ENCODE results near the gene ZCWPW1. TPM values are rescaled to one million over a fixed set of nuclear protein-coding genes. Genes with fewer than 3 reads are reported as not detected.
"Not testable (repeated sequence)": the region's sequence is repeated elsewhere in the genome, so short reads cannot be mapped to it uniquely, and the experiment has no call there.

The ZCWPW1 gene
- total RNA-seq, 1 experiment from 2014 or later: 3.7 TPM

DNA sequence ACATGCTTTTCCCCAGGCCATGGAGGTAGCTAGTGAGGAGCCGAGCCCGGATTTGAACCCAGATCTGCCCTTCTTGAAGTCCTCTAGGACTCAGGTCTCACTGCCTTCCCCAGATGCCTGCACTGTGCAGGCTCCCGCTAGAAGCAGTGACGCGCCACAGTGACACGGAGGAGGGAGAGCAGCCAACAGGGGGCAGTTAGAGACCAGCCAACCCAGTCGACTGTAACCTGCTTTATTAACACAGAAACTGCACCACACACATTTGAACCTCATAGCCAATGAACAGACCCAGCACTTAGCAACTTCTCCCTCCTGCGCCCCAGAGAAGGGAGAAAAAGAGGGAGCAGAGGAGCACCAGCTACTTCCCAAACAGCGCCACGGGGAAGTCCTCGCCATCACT is 27.8 kb downstream of the ZCWPW1 start:
- no peak for DNase-seq (ENCODE audit: low spot score)

DNA sequence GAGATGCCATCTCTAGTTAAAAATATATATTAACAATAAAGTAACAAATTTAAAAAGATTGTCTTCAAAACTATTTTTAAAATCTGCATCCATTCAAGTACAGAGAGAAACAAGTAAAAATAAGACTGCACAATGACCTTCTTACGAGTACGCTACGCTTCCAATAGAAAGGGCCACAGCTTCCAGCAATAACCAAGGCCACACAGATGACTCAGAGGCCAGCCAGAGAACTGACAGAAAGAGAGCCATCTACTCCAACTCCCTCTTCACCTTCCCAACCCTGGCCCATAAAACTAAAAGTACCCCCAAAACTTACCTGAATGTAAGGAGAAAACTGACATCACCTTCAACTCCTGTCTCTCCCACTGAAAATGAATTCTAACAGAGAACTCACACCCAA is 28.5 kb downstream of the ZCWPW1 start:
- no peak for DNase-seq (ENCODE audit: low spot score)

DNA sequence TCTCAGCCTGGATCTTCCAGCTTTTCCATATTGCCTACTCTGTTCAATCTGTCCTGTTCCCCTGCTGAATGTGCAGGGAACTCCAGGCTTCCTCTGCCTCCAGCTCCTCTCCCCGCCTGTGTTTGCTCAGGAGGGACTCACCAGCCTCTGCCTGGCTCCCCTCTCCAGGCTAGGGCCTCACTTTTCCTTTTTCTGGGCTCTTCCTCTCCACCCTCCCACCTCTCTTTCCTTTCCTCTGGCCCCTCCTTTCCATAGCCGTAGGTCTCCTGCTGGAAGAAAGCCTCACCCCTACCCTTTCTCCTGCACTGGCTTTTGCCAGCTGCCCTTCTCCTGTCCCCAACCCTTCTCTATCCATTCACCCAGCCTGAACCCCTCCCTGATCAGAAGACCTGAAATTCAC is 30.3 kb downstream of the ZCWPW1 start:
- no peak for DNase-seq (ENCODE audit: low spot score)

DNA sequence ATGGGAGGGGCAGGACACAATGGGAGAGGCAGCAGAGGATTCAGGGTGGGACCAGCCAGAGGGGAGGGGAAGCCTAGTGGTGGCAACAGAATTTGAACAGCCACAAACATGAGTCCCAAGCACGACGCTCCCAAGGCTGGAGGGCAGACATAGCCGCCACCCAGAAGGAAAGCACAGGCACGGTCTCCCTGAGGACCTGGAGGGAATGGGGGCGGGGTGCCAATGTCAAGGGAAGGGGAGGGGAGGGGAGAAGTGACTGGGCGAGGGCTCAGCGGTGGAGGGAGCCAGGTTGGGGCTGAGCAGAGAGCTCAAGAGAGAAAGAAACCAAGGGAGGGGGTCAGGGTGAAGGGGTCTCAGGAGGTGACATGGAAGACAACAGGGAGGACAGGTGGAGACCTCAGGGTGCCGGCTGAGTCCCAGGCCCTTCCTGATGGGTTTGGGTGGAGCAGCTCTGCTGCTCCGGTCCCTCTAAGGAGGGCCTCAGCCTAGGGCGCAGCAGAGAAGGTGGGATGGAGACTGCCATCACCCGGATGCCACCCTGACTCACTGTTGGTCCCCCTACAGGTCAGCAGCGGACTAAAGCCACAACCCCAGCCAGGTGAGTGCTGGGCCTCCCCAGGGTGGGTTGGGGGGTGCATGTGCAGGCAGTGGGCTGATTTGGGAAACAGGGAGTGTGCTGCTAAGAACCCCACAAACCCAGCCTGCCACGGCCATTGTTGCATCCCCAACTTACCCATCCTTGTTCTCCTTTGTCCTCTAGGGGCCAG is 31.0 kb downstream of the ZCWPW1 start:
- DNase-seq (ENCODE audit: low spot score): no peak

DNA sequence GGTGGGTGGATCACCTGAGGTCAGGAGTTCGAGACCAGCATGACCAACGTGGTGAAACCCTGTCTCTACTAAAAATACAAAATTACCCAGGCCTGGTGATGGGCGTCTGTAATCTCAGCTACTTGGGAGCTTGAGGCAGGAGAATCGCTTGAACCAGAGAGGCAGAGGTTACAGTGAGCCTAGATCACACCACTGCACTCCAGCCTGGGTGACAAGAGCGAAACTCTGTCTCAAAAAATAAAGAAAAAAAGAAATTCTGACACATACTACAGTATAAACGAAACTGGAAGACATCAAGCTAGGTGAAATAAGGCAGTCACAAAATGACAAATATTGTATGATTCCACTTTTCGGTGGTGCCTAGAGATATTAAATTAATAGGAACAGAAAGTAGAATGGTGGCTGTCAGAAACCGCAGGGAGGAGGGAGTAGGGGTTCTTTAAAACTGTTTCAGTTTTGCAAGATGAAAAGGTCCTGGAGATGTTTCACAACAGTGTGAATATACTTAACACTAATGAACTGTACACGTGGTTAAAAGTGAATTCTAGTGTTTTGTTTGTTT is 32.0 kb downstream of the ZCWPW1 start:
- DNase-seq (ENCODE audit: low spot score): no peak

DNA sequence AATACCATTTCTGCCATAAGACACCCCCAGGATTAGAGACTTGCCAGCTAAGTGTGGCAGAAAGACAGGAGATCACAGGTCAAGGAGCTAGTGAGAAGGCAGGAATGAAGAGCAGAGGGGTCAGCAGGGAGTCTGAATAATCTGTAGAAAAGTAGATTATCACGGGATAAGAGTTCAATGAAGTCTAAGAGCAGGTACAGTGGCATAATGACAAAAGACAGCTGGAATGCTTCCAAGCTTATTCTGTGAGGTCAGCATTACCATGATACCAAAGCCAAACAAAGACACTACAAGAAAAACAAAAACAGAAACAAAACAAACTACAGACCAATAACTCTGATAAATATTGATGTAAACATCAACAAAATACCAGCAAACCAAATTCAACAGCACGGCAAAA is 34.4 kb downstream of the ZCWPW1 start:
- no peak for DNase-seq (ENCODE audit: low spot score)

DNA sequence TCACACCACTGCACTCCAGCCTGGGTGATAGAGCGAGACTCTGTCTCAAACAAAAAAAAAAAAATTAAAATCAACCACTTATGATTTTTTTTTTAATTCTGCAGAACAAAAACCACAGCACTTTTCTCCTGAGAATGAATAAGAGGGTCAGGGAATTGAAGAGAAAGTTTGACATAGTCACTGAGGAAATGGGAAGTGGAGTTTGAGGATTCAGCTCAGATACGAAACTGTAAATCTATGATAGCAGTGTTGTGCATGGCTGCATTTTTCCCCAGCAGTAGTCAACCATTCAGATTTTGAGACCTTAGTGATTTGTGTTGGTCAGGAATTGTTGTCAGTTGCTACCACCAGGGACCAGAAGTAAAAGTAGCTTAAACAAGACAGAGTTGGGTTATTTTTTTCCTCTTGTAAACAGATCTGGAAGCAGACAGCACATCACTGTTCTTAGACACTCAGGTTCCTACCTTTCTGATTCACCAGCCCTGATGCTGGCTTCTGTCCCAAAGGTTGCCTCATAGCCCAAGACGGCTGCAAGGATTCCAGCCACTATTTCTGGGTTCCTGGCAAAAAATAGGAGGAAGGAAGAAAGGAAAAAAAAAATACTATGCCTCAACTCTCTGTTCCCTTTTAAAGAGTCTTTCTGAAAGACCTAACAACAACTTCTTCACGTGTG is 35.1 kb downstream of the ZCWPW1 start:
- no peak for DNase-seq (ENCODE audit: low spot score)

DNA sequence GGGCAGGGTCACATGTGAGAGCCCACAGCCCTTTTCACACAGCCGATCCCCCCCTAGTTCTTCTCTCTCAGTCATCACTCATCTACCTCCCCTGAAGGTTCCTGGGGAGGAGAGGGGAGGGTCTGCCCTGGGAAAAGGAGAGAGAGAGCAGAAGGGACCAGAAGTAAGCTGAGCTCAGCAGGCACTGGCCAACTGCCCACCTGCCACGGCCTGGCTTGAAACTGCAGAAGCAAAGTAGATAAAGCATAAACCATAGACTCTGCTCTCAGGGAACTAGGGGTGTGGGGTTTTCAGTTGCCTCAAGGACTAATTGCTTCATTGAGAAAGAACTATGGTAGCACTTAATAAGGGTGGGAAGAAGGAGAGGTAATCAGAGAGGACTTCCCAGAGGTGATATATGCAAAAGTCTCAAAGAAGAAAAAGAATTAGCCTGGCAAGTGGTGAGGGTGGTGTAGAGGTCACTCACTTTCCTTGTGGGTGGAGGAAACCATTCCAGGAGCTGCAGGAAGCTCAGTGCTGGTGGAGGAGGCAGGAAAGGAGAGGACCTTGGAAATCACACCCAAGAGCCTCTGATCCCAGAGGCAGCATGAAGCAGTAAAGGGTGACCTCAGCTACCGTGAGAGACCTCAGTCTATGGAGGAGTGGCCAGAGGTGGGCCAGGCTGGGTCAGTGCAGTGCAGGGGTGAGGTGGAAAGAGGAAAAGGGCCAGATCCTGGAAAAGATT is 38.1 kb downstream of the ZCWPW1 start:
- DNase-seq (ENCODE audit: low spot score): no peak

DNA sequence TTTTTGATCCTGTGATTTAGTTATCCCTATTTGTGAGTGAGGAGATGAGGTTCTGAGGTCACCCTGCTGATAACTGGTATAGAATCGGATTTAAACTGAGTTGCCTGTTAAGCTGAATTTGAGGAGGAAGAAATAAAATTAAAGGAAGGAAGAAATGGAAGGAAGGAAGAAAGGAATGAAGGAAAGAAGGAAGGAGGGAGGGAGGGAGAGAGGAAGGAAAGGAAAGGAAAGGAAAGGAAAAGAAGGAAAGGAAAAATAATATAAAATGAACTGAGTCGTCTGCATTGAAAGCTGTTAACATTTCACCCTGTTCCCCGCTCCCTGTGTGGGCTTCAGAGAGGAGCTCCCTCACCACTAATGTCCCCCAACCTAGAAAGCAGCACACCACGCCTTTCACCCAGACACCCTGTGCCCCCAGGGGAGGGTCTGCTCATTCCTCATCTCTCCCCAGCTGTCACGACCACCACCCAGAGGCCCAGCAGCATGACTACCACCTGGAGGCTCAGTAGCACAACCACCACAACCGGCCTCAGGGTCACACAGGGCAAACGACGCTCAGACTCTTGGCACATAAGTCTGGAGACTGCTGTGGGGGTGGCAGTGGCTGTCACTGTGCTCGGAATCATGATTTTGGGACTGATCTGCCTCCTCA is 38.9 kb downstream of the ZCWPW1 start:
- DNase-seq (ENCODE audit: low spot score): no peak

DNA sequence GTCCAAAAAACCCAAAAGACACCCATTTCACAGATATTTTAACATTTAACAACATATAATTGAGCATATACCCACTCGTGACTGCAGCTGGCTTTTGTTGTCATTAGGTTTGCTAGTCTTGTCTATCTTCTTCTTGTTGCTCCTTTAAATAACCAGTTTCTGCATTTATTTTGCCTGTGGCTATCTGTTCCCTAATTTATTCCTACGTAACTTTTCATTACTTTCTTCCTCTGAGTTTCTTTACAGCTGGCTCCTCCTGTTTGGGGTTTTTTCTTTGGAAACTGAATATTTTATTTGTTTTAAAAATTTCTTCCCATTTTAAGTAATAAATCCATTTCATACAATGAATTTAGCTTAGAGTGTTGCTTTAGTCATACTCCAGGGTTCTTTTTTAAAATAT is 40.8 kb downstream of the ZCWPW1 start:
- DNase-seq (ENCODE audit: low spot score): no peak

DNA sequence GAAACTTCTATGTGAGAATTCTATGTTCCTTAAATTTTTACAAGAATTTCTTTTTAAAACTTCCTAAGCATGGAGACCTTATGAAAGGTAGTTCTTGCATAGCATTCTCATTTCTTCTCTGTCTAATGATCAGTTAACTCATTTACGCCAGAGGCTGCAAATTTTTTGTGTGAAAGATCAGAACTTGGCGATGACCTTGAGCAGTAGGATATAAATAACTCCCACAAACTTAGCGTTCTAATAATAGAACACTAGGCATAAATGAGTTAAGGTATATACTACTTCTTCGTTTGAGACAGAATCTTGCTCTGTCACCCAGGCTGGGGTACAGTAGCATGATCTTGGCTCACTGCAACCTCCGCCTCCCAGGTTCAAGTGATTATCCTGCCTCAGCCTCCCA is 41.6 kb downstream of the ZCWPW1 start:
- DNase-seq (ENCODE audit: low spot score): no peak

DNA sequence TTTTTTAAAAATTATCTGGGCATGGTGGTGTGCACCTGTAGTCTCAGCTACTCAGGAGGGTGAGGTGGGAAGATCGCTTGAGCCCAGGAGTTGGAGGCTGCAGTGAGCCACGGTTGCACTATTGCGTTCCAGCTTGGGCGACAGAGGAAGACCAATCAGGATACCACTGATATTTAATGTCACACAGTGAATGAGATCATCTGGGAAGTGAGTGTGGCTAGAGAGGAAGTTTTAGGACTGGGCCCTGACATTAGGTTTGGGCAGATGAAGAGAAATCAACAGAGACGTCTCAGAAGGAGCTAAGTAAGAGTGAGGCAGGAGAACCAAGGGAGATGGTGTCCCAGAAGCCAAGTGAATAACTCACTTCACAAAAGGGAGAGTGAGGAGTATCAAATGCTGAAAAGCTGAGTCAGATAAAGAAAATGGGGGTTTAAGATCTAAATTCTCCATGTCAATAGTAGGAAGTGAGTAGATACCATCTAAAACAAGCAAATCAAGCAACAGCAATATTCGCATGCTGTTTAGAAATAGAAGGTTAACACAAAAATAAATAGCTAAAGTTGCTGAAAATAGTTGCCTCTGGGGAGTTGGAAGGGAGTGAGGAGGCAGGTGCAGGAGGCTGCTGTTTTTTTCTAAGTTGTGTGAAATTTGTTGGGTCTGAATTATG is 43.7 kb downstream of the ZCWPW1 start:
- DNase-seq (ENCODE audit: low spot score): no peak

DNA sequence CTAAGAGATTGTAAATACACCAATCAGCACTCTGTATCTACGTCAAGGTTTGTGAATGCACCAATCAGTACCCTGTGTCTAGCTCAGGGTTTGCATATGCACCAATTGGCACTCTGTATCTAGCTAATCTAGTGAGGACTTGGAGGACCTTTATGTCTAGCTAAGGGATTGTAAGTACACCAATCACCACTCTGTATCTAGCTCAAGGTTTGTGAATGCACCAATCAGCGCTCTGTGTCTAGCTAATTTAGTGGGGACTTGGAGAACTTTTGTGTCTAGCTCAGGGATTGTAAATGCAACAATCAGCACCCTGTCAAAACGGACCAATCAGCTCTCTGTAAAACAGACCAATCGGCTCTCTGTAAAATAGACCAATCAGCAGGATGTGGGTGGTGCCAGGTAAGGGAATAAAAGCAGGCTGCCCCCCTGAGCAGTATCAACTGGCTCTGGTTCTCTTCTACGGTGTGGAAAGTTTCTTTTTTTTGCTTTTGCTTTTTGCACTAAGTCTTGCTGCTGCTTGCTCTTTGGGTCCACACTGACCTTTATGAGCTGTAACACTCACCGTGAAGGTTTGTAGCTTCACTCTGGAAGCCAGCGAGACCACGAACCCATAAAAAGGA is 46.2 kb downstream of the ZCWPW1 start:
- DNase-seq (ENCODE audit: low spot score): not testable (repeated sequence)

DNA sequence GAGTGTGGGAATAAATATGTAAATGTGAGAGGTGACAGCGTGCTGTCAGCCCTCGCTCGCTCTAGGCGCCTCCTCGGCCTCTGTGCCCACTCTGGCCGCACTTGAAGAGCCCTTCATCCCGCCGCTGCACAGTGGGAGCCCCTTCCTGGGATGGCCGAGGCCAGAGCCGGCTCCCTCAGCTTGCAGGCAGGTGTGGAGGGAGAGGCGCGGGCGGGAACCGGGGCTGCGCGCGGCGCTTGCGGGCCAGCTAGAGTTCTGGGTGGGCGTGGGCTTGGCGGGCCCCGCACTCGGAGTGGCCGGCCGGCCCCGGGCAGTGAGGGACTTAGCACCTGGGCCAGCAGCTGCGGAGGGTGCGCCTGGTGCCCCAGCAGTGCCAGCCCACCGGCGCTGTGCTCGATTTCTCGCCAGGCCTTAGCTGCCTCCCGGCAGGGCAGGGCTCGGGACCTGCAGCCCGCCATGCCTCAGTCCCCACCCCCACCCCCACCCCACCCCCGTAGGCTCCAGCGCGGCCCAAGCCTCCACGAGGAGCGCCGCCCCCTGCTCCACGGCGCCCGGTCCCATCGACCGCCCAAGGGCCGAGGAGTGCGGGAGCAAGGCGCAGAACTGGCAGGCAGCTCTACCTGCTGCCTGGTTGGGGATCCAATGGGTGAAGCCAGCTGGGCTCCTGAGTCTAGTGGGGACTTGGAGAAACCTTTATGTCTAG is 46.8 kb downstream of the ZCWPW1 start:
- not testable (repeated sequence) for DNase-seq (ENCODE audit: low spot score)

DNA sequence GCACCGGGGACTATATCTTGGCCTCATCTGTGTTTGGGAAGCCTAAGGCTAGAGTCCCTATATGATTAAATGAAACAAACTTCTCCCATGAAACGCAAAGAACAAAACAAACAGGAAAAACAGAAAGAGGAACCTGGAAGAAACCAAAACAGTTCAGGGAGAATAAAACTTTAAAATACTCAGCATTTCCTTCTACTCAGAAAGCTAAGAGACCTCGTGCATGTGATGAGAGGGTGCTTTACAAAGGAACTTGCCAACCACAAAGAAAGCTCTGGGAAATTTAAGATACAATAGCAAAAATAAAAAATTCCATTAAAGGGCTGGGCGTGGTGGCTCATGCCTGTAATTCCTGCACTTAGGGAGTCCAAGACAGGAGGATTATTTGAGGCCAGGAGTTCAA is 48.3 kb downstream of the ZCWPW1 start:
- no peak for DNase-seq (ENCODE audit: low spot score)

DNA sequence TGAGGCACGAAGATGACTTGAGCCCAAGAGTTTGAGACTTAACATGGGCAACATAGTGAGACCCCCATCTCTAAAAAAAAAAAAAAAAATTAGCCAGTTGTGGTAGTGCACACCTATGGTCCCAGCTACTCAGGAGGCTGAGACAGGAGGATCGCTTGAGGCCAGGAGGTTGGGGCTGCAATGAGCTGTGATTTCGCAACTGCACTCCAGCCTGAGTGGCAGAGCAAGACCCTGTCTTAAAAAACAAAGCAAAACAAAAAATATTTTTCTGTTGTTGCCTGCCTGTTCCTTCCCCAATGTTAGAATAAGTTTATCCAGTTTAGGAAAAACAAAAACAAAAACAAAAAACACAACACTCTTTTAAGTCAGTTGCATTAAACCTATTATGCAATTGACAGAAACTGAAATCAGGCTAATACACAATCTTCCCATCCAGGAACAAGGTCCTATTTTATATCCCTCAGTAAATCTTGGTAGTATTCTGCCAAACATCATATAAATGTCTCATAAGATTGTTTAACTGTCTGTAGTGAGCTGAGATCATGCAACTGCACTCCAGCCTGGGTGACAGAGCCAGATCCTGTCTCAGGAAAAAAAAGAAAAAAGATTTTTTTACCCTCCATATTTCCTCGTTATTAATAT is 50.3 kb downstream of the ZCWPW1 start:
- no peak for DNase-seq (ENCODE audit: low spot score)

DNA sequence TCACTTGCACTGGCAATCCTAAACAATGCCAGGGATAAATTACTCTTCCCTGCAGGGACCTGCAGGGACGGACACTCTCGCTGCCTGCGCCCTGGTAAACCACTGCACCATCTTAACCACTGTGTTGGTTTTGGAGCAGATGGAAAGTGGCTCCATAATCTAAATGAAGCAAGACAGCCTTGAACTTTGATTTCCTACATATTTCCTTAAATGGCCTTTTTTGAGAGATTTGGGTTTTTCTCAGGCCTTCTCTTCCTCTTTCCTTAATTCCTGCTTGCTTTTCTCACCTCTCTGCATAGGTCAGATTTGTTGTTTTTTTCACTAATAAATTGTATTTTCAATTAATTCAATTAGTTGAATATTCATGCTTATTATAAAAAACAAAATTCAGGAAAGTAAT is 52.4 kb downstream of the ZCWPW1 start:
- no peak for DNase-seq (ENCODE audit: low spot score)

DNA sequence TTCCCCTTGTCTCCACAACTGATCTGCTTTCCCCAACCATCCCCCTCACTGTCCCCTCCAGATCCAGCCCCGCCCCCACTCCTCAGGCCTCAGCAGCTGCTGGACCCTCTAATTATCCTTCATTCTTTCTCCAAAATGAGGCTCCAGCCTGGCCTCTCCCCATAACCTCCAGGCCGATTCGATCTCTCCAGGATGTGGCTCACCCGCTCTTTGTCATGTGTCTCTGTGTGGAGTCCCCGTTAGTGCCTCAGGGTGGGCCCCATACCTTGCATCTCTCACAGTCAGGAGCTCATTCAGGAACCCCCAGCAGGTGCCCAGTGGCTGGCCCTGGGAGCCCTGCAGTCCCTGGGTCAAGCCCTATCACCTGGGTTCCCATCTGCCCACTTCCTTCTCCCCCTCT is 53.9 kb downstream of the ZCWPW1 start:
- no peak for DNase-seq (ENCODE audit: low spot score)

DNA sequence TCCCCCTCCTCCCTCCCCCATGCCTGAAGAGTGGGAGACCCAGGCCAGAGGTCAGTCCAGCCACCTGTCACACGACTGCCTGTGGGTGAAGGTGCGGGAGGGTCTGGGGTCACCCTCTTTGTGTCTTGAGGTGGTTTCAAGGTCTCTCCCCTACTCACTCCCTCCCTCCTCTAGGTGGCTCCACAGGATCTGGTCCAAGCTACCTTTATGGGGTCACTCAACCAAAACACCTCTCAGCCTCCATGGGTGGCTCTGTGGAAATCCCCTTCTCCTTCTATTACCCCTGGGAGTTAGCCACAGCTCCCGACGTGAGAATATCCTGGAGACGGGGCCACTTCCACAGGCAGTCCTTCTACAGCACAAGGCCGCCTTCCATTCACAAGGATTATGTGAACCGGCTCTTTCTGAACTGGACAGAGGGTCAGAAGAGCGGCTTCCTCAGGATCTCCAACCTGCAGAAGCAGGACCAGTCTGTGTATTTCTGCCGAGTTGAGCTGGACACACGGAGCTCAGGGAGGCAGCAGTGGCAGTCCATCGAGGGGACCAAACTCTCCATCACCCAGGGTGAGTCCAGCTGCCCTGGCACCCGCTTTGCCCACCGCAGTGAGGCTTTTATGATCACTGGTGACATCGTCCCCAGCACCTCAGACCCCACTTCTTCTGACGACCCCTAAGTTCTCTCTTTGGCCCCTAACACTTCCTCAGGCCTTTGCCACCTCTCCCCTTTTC is 54.5 kb downstream of the ZCWPW1 start:
- DNase-seq (ENCODE audit: low spot score): not testable (repeated sequence)
